Panc1 (cell line): Measurements from ENCODE around the gene CSPG5. TPM values are rescaled to one million over a fixed set of nuclear protein-coding genes. Genes with fewer than 3 reads are reported as not detected.

ENCODE experiments used
- ATAC-seq: fragments of 200-7000 bp; cut with Tn5 transposase; 2 replicates; pipeline ENCODE4 v1.9.1; 2020; ENCODE audit warnings: mild to moderate bottlenecking, moderate library complexity
- BruUV-seq: library from RNA; stranded (reverse); fragments of 400-500 nt; replicated peaks from 2 replicates; lab custom pipeline; 2021; lab: Mats Ljungman, UMichigan
- CTCF ChIA-PET: fragments of 300-600 bp; sonication (Branson Sonifier 250); formaldehyde crosslinking; loops from one replicate; lab custom pipeline; 2022; ENCODE audit warnings: antibody characterized with exemption; lab: Charles Lee
- POLR2A ChIA-PET: fragments of 300-600 bp; sonication (Branson Sonifier 250); formaldehyde crosslinking; loops from one replicate; lab custom pipeline; 2022; ENCODE audit warnings: antibody characterized with exemption; lab: Charles Lee
- DNase-seq: peaks from one replicate; pipeline ENCODE4 v3.0.0-alpha.2; 2010; ENCODE audit warnings: low read depth, low spot score
- H3K27ac ChIP-seq: 2 replicates; pipeline ENCODE4 v1.5.1; 2011; ENCODE audit warnings: mild to moderate bottlenecking, low read length, inconsistent platforms
- H3K27me3 ChIP-seq: fragments of 200-500 bp; sonication (Bioruptor generic); 2 replicates; pipeline ENCODE4 v1.6.0; 2014; ENCODE audit warnings: low read length, inconsistent platforms; ENCODE audit not compliant: control insufficient read depth, insufficient read depth
- H3K36me3 ChIP-seq: fragments of 200-500 bp; sonication (Bioruptor generic); 2 replicates; pipeline ENCODE4 v1.5.1; 2014; ENCODE audit warnings: inconsistent platforms, mild to moderate bottlenecking, low read length, moderate library complexity; ENCODE audit not compliant: control insufficient read depth, insufficient read depth
- H3K4me1 ChIP-seq: 2 replicates; pipeline ENCODE4 v1.5.1; 2011; ENCODE audit warnings: inconsistent platforms, mild to moderate bottlenecking, low read length, moderate library complexity; ENCODE audit not compliant: control insufficient read depth, insufficient read depth
- H3K4me3 ChIP-seq, 2 experiments: 2 replicates each; pipeline ENCODE4 v1.5.1; 2011 to 2012; ENCODE audit warnings: low read depth in 2 of 2, low read length in 2 of 2, mild to moderate bottlenecking in 2 of 2, inconsistent platforms in 1 of 2, moderate library complexity in 1 of 2
- H3K9me3 ChIP-seq: fragments of 200-500 bp; sonication (Bioruptor generic); 2 replicates; pipeline ENCODE4 v1.5.1; 2014; ENCODE audit warnings: low read depth, mild to moderate bottlenecking, inconsistent platforms, low read length, moderate library complexity; ENCODE audit not compliant: control insufficient read depth, insufficient read depth
- CTCF ChIP-seq: fragments of 450-650 bp; IDR thresholded peaks from 2 replicates; pipeline ENCODE4 v1.5.1; 2017; ENCODE audit warnings: mild to moderate bottlenecking
- POLR2AphosphoS5 ChIP-seq: IDR thresholded peaks from 2 replicates; pipeline ENCODE4 v1.6.1; 2012; ENCODE audit warnings: mild to moderate bottlenecking, low read depth, low read length, moderate library complexity
- REST ChIP-seq, 2 experiments: IDR thresholded peaks; 2 replicates each; pipeline ENCODE4 v1.6.1; 2011 to 2012; ENCODE audit warnings: low read depth in 2 of 2, control low read depth in 1 of 2, low read length in 1 of 2, mild to moderate bottlenecking in 1 of 2, moderate library complexity in 1 of 2; ENCODE audit not compliant: insufficient read depth in 1 of 2
- SIN3A ChIP-seq: IDR thresholded peaks from 2 replicates; pipeline ENCODE4 v1.6.1; 2012; ENCODE audit warnings: low read depth, mild to moderate bottlenecking, low read length, moderate library complexity, borderline replicate concordance; ENCODE audit not compliant: insufficient read depth
- TCF7L2 ChIP-seq: IDR thresholded peaks from 2 replicates; pipeline ENCODE4 v1.6.1; 2011; ENCODE audit warnings: mild to moderate bottlenecking, low read depth, low read length, inconsistent platforms
- in situ Hi-C: cut with HindIII; loops from 2 replicates; pipeline ENCODE4 v1.10.0; 2016; ENCODE audit warnings: low sequenced_read_pairs, low pct_unique_long_range_greater_than_20kb
- intact Hi-C: fragments of 100-400 bp; cut with micrococcal nuclease; formaldehyde crosslinking; loops from one replicate; pipeline ENCODE4 v1.10.0; 2022; ENCODE audit not compliant: unreplicated experiment
- total RNA-seq: library from RNA; stranded (reverse); gene quantifications from one replicate; pipeline ENCODE4 v1.2.1, GENCODE V29; 2021; ENCODE audit not compliant: unreplicated experiment

CSPG5 gene
- total RNA-seq, 1 experiment from 2014 or later = 3.2 TPM

- no peaks in the 10 kb centered on the region for H3K4me1 ChIP-seq
- POLR2A ChIA-PET = no interaction called here
- DNase-seq (no peak), ATAC-seq (no peak)
- in situ Hi-C loops = no loop called here
- TF ChIP-seq CTCF (no peak), SIN3A (no peak), TCF7L2 (no peak), POLR2AphosphoS5 (no peak), REST (IDR thresholded peaks at IDR 0.05; ENCODE audit: insufficient read depth in 1 of 2, low read depth in 2 of 2, low read length in 1 of 2) (no peak)
- intact Hi-C loops = no loop called here
- H3K27ac ChIP-seq = no peak overlapping the region
- no peaks in the 10 kb centered on the region for H3K27me3 ChIP-seq
- H3K36me3 ChIP-seq = peaks cover 2% of the 10 kb centered on the region; the same call in 1 of the 2 replicates
- CTCF ChIA-PET = no interaction called here
- no TSS peak for BruUV-seq
- no peaks in the 10 kb centered on the region for H3K9me3 ChIP-seq
- no peak overlapping the region for H3K4me3 ChIP-seq
Measured at GRCh38 chr3:47611576-47611975, 32.9 kb upstream of the CSPG5 start.

GRCh38 chr3:47610583-47610982 lies 31.9 kb upstream of the CSPG5 start:
- ChIA-PET POLR2A (no interaction called here), CTCF (no interaction called here)
- TF ChIP-seq CTCF = no peak
- TF ChIP-seq POLR2AphosphoS5 = no peak
- TF ChIP-seq TCF7L2 = no peak
- TF ChIP-seq SIN3A = no peak
- TF ChIP-seq REST (IDR thresholded peaks at IDR 0.05; ENCODE audit: insufficient read depth in 1 of 2, low read depth in 2 of 2, low read length in 1 of 2) = no peak
- in situ Hi-C loops = no loop called here
- Histone ChIP-seq H3K4me3 (no peak overlapping the region), H3K9me3 (no peaks in the 10 kb centered on the region), H3K36me3 (peaks cover 2% of the 10 kb centered on the region), H3K27ac (no peak overlapping the region), H3K27me3 (no peaks in the 10 kb centered on the region), H3K4me1 (no peaks in the 10 kb centered on the region)
- no TSS peak for BruUV-seq
- ATAC-seq (no peak), DNase-seq (no peak)
- intact Hi-C loops = no loop called here
